ENCODE measurements around the gene SETBP1.
"Not testable (repeated sequence)": the region's sequence is repeated elsewhere in the genome, so short reads cannot be mapped to it uniquely, and the experiment has no call there.

The SETBP1 gene

GRCh38 chr18:44796429-44797428 is 116.0 kb downstream of the SETBP1 start:
- DNase-seq = no peak

GRCh38 chr18:44798433-44799048 is 117.9 kb downstream of the SETBP1 start:
- DNase-seq = no peak

GRCh38 chr18:44799382-44799906 is 118.8 kb downstream of the SETBP1 start:
- DNase-seq = no peak

GRCh38 chr18:44799907-44800421 is 119.3 kb downstream of the SETBP1 start:
- no peak for DNase-seq

DNA sequence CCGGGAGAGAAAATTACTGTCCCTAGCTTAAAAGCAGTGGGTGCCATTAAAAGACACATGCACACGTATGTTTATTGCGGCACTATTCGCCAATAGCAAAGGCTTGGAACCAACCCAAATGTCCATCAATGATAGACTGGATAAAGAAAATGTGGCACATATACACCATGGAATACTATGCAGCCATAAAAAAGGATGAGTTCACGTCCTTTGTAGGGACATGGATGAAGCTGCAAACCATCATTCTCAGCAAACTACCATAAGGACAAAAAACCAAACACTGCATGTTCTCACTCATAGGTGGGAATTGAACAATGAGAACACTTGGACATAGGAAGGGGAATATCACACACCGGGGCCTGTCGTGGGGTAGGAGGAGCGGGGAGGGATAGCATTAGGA is 120.1 kb downstream of the SETBP1 start:
- DNase-seq = not testable (repeated sequence)

GRCh38 chr18:44801781-44802180 is 121.1 kb downstream of the SETBP1 start:
- DNase-seq = no peak

GRCh38 chr18:44802508-44802907 is 121.8 kb downstream of the SETBP1 start:
- DNase-seq = no peak

GRCh38 chr18:44803019-44803650 is 122.4 kb downstream of the SETBP1 start:
- no peak for DNase-seq

GRCh38 chr18:44804033-44804432 is 123.3 kb downstream of the SETBP1 start:
- no peak for DNase-seq

DNA sequence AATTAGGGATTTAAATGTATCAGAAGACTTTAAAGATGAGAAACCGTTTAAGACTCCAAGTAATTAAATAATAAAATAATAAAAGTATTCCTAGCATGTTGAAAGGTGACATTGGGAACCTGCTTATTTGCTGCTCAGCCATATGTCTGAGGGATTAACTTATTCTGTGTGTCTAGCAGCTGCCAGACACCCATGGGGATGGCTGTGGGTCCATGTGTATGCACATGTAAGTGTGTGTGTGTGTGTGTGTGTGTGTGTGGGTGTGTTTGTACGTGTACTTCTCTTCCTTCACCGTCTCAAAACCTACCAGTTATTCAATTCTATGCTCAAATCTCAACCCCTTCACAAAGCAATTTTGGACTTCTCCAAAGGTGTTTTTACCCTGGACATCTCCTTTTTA is 124.5 kb downstream of the SETBP1 start:
- no peak for DNase-seq

DNA sequence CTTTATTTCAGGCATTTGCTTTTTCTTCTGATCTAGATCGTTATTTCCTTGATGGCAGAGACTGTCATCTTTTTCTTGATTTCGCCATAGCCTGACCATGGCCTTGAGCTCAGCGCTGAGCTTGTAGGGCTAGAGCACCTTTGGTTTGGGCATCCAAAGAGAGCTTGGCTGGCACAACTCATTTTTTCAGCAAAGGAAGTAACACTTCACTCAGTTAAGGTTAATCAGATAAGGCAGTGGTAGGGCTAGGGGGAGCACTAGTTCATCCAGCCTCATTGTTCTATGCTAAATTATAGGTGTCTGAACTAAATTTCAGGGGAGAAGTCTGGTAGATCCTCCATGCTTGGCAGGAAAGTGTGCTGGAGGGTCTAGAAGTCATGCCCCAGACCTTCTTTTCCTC is 125.0 kb downstream of the SETBP1 start:
- DNase-seq = no peak

DNA sequence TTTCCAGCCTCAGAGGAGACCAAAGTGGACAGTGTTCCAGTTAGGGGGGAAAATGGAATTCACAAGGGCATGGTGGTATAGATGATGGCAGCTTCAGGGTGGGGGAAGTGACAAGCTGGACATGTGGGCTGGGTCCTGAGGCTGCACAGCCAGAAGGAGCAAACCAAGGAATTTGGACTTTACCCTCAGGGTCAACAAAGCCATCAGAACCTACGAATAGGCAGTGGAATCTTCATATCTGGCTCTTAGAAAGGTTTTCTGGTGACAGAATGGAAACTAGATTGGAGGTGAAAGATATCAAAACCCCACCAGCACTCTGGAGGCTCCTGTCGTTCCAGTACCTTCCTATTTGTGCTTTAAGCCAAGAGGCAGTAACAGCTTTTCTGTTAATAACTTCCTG is 127.1 kb downstream of the SETBP1 start:
- no peak for DNase-seq

DNA sequence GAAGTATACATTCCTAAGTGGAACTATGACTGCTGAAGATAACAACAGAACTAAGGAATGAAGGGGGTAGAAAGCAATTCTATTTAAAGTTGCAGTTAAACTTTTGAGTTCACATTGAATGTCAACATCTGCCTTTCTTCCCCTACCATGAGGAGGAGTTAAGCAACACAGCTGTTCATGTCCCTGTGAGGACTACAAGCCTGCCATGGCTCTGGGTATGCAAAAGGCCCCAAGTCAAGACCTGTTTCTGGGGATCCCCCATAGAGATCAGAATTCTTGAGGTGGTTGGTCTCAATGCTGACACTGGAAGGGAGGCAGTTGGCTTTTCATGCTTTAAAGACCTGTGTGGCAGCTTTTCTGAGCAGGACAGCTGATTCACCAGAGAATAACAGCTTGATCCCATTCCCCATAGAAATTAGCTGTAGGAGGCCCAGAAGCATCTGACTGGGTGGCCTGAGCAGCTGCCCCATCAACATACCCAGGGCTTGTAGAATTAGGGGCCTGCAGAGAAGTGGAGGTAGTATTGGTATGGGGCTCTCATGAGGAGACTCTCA is 131.0 kb downstream of the SETBP1 start:
- no peak for DNase-seq

- DNase-seq = no peak
These were observed 131.7 kb downstream of the SETBP1 start for GRCh38 chr18:44812426-44812825.

GRCh38 chr18:44813586-44813985 is 132.9 kb downstream of the SETBP1 start:
- no peak for DNase-seq

- no peak for DNase-seq
These were observed 134.4 kb downstream of the SETBP1 start for GRCh38 chr18:44815108-44815507.

- DNase-seq = no peak
These were observed 135.4 kb downstream of the SETBP1 start for GRCh38 chr18:44816050-44816449.

GRCh38 chr18:44816477-44816876 is 135.8 kb downstream of the SETBP1 start:
- no peak for DNase-seq

GRCh38 chr18:44817831-44818473 is 137.3 kb downstream of the SETBP1 start:
- DNase-seq = no peak

GRCh38 chr18:44818668-44819403 is 138.1 kb downstream of the SETBP1 start:
- no peak for DNase-seq

- DNase-seq = no peak
These were observed 139.3 kb downstream of the SETBP1 start for GRCh38 chr18:44819944-44820510.

Measured in right forelimb (tissue), 1 donor.